ENCODE results near the gene CNBD2. TPM values are rescaled to one million over a fixed set of nuclear protein-coding genes. Genes with fewer than 3 reads are reported as not detected.
"Not testable (repeated sequence)": the region's sequence is repeated elsewhere in the genome, so short reads cannot be mapped to it uniquely, and the experiment has no call there.

Gene CNBD2
- total RNA-seq, 1 experiment from 2014 or later, result 3.8 TPM

DNA sequence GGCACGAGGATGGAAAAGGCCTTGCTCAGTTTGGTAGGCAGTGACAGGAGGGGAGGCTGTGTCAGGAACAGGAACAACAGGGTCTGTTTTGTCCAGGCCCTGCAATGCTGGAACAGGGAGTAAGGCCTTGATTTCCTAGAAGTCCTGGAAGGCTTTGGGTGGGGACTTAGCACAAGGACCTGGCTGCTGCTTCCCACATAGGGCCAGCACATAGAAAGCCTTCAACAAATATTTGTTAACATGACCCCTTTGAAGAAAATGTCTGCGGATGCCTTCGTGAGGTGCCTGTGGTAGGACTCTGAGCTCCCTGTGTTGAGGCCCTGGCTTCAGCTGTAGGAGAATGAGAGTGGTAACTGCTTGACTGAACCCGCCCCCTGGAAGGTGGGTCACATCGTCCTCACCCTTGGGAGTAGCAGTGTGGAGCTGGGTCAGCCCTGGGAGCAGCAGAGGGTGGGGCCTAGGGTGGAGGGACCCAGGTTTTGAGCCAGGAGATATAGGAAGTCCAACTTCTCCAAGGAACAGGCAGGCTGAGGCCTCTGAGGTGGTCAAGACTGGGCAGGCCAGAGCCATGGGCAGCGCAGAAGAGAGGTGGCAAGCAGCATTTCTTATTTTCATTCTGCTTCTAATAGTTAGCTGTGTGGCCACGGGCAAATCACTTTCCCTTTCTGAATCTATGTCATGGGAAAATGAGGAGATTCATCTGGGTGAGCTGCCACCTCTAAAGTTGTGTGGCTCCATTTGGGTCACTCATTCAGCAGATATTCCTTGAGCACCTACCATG, 50.0 kb downstream of the CNBD2 start:
- TF ChIP-seq TP53 (CRISPR knock-in tag; IDR thresholded peaks at IDR 0.05), result no peak
- peak; percentile 57; the same call in 1 of the 2 replicates for TF ChIP-seq GABPB1 (CRISPR knock-in tag; IDR thresholded peaks at IDR 0.05)
- no peaks in the 10 kb centered on the region for H3K36me3 Mint-ChIP-seq
- CTCF ChIA-PET, result interaction anchor here (1.2 to 3.0 kb wide), 4 partner anchors 24 to 138 kb away, joined by 3 to 18 read pairs (median 6); no protein-coding TSS in a partner anchor
- H3K4me1 Mint-ChIP-seq, result peaks cover 13% of the 10 kb centered on the region
- POLR2A ChIA-PET, result no interaction called here
- no peaks in the 10 kb centered on the region; the same call in 1 of the 2 replicates for H3K27me3 Mint-ChIP-seq (ENCODE audit: low read depth)
- peak overlapping the region; percentile 59 for H3K27ac Mint-ChIP-seq
- ATAC-seq, result no peak
- no peaks in the 10 kb centered on the region for H3K9me3 Mint-ChIP-seq
- H3K4me3 Mint-ChIP-seq, result no peak overlapping the region
- DNase-seq (ENCODE audit: low spot score), result no peak

DNA sequence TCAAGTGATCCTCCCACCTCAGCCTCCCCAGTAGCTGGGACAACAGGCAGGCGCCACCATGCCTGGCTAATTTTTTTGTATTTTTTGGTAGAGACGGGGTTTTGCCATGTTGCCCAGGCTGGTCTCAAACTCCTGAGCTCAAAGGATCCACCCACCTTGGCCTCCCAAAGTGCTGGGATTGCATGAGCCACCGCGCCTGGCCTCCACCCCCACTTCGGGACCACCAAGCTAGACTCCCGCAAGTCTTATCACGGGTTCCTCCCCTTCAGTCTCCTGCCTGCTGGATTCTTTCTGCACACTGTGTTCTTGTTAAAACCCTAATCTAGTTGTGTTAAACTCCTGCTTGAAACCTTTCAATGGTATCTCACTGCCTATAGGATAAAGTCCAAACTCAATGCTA, 57.7 kb downstream of the CNBD2 start:
- DNase-seq (ENCODE audit: low spot score); H3K36me3 Mint-ChIP-seq; CTCF ChIA-PET: not testable (repeated sequence)

DNA sequence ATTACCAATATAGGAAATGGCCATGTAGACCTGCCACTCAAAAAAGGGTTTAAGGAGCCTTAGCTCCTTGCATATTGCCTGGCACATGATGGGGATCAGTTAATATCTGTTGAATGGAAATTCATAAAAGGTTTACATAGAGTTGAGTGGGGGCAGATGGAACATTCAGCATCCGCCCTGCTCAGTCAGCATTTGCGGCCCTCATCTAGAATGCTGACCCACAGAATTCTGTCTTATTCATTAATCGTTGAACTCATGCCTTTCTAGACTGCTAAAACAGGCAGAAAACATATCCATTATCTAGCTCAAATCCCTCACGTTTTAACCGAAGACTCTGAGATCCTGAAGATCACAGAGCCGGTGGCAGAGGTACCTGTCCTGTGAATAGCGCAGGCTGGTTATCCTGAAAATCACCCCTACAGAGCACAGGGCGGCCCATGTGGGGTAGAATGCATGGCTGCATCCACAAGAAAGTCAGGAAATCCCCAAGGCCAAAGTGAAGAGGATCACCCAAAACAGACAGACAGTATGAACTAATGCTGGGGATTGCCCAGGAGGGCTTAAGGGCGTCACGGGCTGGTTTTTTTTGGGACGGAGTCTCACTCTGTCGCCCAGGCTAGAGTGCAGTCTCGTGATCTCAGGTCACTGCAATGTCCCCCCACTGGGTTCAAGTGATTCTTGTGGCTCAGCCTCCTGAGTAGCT, 59.9 kb downstream of the CNBD2 start:
- POLR2A ChIA-PET, result no interaction called here
- H3K4me1 Mint-ChIP-seq, result no peaks in the 10 kb centered on the region
- ATAC-seq, result no peak
- H3K9me3 Mint-ChIP-seq, result no peaks in the 10 kb centered on the region
- H3K4me3 Mint-ChIP-seq, result no peak overlapping the region
- DNase-seq (ENCODE audit: low spot score), result no peak
- H3K27ac Mint-ChIP-seq, result no peak overlapping the region
- TF ChIP-seq OVOL2 (CRISPR knock-in tag; IDR thresholded peaks at IDR 0.05; ENCODE audit: borderline replicate concordance) (no peak), ZNF416 (CRISPR knock-in tag; IDR thresholded peaks at IDR 0.05) (no peak), GRHL2 (CRISPR knock-in tag; IDR thresholded peaks at IDR 0.05; ENCODE audit: insufficient replicate concordance, severe bottlenecking) (no peak), KAT7 (CRISPR knock-in tag; IDR thresholded peaks at IDR 0.05; ENCODE audit: borderline replicate concordance) (no peak)
- CTCF ChIA-PET, result interaction anchor here (1.8 to 2.1 kb wide), 2 partner anchors 33 to 36 kb away, joined by 6 read pairs; no protein-coding TSS in a partner anchor
- H3K36me3 Mint-ChIP-seq, result no peaks in the 10 kb centered on the region
- H3K27me3 Mint-ChIP-seq (ENCODE audit: low read depth), result no peaks in the 10 kb centered on the region

More for the DNA sequence above, 57.7 kb downstream of the CNBD2 start:
- H3K9me3 Mint-ChIP-seq; ATAC-seq; POLR2A ChIA-PET; H3K27ac Mint-ChIP-seq; H3K4me3 Mint-ChIP-seq; H3K4me1 Mint-ChIP-seq; H3K27me3 Mint-ChIP-seq (ENCODE audit: low read depth): not testable (repeated sequence)

DNA sequence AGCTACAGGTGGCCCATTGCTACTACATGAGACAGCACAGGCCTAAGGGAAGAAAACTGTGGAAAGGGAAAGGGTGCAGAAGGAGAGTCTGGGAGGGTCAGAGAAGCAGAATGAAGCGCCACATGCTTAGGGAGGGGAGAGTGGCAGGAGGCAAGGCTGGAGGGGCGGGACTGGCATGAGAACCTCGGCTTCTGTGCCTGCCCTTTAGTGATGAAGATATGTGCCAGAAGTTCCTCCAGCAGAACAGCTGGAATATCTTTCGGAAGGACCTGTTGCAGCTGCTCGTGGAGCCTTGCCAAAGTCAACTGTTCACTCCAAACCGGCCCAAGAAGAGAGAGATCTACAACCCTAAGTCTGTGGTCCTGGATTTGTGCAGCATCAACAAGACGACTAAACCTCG, 61.8 kb downstream of the CNBD2 start:
- Mint-ChIP-seq H3K36me3 (no peaks in the 10 kb centered on the region), H3K27me3 (ENCODE audit: low read depth) (no peaks in the 10 kb centered on the region), H3K9me3 (no peaks in the 10 kb centered on the region), H3K4me3 (no peak overlapping the region), H3K27ac (no peak overlapping the region), H3K4me1 (no peaks in the 10 kb centered on the region)
- DNase-seq (ENCODE audit: low spot score) (no peak), ATAC-seq (no peak)
- POLR2A ChIA-PET, result interaction anchor here (0.6 kb wide), 1 partner anchor 44 kb away, joined by 3 read pairs; no protein-coding TSS in a partner anchor
- CTCF ChIA-PET, result interaction anchor here (0.5 to 2.1 kb wide), 3 partner anchors 37 to 108 kb away, joined by 3 to 6 read pairs (median 4); no protein-coding TSS in a partner anchor
- TF ChIP-seq, protein P1, sequence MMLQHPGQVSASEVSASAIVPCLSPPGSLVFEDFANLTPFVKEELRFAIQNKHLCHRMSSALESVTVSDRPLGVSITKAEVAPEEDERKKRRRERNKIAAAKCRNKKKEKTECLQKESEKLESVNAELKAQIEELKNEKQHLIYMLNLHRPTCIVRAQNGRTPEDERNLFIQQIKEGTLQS (CRISPR knock-in tag; conservative IDR thresholded peaks at IDR 0.05), result no peak
- TF ChIP-seq, protein P2, sequence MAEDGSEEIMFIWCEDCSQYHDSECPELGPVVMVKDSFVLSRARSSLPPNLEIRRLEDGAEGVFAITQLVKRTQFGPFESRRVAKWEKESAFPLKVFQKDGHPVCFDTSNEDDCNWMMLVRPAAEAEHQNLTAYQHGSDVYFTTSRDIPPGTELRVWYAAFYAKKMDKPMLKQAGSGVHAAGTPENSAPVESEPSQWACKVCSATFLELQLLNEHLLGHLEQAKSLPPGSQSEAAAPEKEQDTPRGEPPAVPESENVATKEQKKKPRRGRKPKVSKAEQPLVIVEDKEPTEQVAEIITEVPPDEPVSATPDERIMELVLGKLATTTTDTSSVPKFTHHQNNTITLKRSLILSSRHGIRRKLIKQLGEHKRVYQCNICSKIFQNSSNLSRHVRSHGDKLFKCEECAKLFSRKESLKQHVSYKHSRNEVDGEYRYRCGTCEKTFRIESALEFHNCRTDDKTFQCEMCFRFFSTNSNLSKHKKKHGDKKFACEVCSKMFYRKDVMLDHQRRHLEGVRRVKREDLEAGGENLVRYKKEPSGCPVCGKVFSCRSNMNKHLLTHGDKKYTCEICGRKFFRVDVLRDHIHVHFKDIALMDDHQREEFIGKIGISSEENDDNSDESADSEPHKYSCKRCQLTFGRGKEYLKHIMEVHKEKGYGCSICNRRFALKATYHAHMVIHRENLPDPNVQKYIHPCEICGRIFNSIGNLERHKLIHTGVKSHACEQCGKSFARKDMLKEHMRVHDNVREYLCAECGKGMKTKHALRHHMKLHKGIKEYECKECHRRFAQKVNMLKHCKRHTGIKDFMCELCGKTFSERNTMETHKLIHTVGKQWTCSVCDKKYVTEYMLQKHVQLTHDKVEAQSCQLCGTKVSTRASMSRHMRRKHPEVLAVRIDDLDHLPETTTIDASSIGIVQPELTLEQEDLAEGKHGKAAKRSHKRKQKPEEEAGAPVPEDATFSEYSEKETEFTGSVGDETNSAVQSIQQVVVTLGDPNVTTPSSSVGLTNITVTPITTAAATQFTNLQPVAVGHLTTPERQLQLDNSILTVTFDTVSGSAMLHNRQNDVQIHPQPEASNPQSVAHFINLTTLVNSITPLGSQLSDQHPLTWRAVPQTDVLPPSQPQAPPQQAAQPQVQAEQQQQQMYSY (CRISPR knock-in tag; IDR thresholded peaks at IDR 0.05), result no peak
- no peak for TF ChIP-seq NFE2L1 (CRISPR knock-in tag; IDR thresholded peaks at IDR 0.05)
- TF ChIP-seq NR1H2 (CRISPR knock-in tag; IDR thresholded peaks at IDR 0.05), result no peak
- TF ChIP-seq, protein P3, sequence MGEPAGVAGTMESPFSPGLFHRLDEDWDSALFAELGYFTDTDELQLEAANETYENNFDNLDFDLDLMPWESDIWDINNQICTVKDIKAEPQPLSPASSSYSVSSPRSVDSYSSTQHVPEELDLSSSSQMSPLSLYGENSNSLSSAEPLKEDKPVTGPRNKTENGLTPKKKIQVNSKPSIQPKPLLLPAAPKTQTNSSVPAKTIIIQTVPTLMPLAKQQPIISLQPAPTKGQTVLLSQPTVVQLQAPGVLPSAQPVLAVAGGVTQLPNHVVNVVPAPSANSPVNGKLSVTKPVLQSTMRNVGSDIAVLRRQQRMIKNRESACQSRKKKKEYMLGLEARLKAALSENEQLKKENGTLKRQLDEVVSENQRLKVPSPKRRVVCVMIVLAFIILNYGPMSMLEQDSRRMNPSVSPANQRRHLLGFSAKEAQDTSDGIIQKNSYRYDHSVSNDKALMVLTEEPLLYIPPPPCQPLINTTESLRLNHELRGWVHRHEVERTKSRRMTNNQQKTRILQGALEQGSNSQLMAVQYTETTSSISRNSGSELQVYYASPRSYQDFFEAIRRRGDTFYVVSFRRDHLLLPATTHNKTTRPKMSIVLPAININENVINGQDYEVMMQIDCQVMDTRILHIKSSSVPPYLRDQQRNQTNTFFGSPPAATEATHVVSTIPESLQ (CRISPR knock-in tag; IDR thresholded peaks at IDR 0.05), result no peak
- TF ChIP-seq GABPB1 (CRISPR knock-in tag; IDR thresholded peaks at IDR 0.05), result no peak
- no peak for TF ChIP-seq SP1 (CRISPR knock-in tag; conservative IDR thresholded peaks at IDR 0.05)
- TF ChIP-seq ESRRA (CRISPR knock-in tag; IDR thresholded peaks at IDR 0.05; ENCODE audit: borderline replicate concordance), result no peak
- no peak for TF ChIP-seq IRF2 (CRISPR knock-in tag; IDR thresholded peaks at IDR 0.05; ENCODE audit: borderline replicate concordance, low read depth)
- TF ChIP-seq, protein P4, sequence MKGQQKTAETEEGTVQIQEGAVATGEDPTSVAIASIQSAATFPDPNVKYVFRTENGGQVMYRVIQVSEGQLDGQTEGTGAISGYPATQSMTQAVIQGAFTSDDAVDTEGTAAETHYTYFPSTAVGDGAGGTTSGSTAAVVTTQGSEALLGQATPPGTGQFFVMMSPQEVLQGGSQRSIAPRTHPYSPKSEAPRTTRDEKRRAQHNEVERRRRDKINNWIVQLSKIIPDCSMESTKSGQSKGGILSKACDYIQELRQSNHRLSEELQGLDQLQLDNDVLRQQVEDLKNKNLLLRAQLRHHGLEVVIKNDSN (CRISPR knock-in tag; IDR thresholded peaks at IDR 0.05), result no peak

Measured in WTC11 (cell line).